HG02885 (cell line): ENCODE data around the gene PACSIN2.
"Not testable (repeated sequence)": the region's sequence is repeated elsewhere in the genome, so short reads cannot be mapped to it uniquely, and the experiment has no call there.

Experiments
- ATAC-seq: cut with Tn5 transposase; IDR thresholded peaks from one replicate; pipeline ENCODE4 v1.9.1; 2021; ENCODE audit warnings: mild to moderate bottlenecking; ENCODE audit not compliant: unreplicated experiment, poor library complexity

PACSIN2 gene

DNA sequence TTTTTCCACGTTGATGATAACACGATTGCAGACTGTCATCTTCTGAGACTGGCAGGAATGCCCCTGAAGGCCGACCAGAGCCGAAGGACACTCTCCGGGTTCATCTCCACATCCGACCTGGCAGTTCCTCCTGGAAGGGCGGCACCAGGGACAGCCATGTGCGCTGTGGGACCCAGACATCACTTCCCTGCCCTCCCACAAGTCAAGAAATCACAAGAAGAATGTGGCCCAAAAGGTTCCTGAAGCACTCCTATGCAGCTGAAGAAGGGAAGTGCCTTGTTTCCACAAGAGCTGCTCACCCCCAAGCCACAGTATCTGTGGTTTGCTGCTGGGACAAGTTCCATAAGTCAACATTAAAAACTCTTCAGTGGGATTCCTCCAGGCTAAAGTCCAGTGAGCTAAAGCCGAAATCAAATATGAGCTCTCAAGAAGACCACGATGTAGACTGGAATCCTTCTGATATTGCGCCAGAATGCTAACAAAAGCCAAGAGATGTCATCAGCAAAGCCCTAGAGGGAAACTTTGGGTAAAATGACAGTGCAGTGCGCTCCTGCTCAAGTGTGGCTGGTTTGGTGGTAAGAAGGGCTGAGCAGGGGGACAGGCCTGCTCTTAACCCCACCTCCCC, 21.2 kb downstream of the PACSIN2 start:
- ATAC-seq, result no peak

DNA sequence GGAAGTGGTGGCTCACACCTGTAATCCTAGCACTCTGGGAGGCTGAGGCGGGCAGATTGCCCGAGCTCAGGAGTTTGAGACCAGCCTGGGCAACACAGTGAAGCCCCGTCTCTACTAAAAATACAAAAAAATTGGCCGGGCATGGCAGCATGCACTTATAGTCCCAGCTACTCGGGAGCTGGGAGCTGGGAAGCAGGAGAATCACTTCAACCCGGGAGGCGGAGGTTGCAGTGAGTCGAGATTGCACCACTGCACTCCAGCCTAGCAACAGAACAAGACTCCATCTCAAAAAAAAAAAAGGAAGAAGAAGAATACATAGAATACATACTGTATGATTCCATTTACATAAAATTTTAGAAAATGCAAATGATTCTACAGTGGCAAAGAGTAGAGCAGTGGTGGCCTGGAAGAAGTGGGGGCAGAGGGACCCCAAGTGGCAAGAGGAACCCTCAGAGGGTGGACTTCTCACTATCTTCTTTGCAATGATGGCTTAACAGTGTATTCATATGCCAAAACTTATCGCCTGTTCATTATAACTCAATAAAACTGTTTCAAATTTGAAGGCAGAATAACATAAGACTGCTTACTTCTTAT, 22.0 kb downstream of the PACSIN2 start:
- ATAC-seq, result no peak

DNA sequence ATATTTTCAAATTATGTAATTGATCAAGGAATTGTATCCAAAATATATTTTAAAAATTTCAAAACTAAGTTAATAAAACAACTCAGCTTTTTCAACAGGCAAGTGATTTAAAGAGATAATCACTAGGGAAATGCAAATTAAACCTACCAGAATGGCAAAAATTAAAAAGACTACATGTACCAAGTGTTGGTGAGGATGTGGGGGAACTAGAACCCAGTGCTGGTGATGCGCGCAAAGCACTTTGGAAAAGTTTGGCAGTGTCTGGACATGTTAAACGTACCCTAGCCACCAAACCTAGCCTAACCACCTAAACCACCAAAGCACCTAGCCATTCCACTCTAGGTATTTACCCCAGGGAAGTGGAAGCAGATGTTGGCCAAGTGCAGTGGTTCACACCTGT, 22.9 kb downstream of the PACSIN2 start:
- ATAC-seq, result no peak

DNA sequence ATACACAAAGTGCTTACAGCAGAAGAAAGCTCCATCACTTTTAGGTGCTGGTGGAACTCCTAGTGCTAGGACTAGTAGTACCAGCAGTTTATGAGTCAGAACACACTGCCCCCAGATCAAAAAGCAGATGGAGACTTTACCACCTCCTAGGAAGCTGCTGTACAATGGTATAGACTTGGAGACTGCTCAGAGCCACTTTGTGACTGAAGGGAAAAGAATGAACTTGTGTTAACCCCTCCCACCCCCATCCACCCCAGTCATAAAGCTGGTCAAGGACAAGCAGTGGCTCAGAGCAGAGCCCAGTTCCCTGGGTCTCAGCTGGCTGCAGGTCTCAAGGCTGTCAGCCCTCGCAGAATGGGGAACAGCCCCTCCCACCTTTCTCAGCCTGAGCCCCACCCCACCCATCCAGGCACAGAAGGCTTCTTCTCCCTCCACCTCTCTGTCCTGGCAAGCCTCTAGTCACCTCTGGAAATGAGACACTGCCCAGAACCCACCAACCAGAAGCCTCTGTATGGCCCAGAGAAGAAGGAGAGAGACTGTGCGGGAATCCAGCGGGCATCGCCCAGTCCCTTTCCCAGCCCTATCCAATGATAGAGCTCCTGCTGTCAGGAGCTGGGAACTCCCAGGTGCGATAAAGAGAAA, 23.8 kb downstream of the PACSIN2 start:
- no peak for ATAC-seq

GRCh38 chr22:42990131-42990838, 24.7 kb downstream of the PACSIN2 start:
- ATAC-seq, result no peak

DNA sequence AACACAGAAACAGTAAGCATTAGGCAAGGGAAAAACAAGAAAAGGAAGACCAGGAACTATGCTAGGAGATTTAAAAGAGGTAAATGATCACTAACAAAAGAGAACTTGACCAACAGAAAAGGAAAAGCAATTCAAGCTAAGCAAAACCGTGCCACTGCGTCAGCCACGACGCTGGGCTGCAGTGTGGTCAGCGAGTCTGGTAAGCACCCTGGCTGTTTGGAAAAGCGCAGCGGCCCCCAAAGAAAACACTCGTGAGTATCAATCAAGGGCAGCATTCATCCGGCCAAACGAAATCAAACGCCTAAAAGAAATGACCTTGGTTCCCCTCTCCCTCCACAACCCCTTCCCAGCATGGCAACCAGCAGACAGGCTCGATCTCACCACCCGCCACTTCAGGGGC, 28.8 kb downstream of the PACSIN2 start:
- ATAC-seq, result no peak

DNA sequence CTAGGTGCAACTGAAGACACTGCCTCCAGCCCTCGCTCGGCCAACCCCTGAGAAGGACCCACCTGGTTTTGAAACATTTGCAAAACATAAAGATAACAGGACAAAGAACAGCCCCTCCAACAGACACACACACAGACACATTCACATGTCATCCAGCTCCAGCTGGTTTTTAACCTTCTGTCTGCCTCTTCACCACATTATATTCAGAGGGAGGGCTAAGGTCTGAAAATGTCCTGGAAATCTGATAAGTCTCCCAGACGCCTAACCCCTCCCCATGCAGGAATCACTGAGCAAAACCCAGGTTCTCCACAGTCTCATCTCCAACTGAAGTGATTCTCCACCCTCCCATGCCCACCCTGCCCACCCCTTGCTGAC, 29.4 kb downstream of the PACSIN2 start:
- ATAC-seq, result no peak

- ATAC-seq, result no peak
Measured at GRCh38 chr22:42984814-42985530, 30.0 kb downstream of the PACSIN2 start.

- ATAC-seq, result no peak
Measured at GRCh38 chr22:42984397-42984796, 30.6 kb downstream of the PACSIN2 start.

DNA sequence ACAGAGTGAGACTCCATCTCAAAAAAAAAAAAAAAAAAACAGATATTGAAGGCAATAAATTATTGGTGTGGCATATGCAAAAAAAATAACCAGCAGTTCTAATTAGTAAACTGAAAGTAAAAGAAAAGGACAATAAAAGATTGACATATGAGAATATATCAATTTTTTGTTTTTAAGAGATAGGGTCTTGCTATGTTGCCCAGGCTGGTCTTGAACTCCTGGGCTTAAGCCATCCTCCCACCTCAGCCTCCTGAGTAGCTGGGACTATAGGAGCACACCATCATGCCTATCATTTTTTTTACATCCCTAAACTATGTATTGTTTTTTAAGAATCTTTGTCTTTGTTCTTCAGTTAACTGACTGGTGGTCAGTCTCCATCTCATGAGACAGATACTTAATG, 31.5 kb downstream of the PACSIN2 start:
- no peak for ATAC-seq

DNA sequence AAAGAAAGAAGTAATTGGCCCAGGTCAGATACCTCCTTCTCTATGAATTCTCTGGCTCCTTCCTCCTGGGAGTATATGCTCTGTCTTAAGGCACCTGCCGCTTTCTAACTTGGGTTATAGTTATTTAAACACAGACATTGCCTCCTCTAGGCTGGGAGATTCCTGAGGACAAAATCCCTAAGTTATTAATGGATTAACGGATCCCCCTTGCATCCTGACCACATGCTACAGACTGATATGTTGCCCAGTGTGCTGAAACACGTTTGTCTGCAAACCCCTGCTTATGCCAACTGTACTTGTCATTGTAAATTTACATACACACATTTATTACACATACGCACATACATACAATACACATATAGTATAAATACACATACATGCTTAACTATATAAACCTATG, 35.3 kb downstream of the PACSIN2 start:
- ATAC-seq, result no peak

- ATAC-seq, result no peak
Measured at GRCh38 chr22:42978453-42979103, 36.4 kb downstream of the PACSIN2 start.

GRCh38 chr22:42977569-42977968, 37.4 kb downstream of the PACSIN2 start:
- no peak for ATAC-seq

DNA sequence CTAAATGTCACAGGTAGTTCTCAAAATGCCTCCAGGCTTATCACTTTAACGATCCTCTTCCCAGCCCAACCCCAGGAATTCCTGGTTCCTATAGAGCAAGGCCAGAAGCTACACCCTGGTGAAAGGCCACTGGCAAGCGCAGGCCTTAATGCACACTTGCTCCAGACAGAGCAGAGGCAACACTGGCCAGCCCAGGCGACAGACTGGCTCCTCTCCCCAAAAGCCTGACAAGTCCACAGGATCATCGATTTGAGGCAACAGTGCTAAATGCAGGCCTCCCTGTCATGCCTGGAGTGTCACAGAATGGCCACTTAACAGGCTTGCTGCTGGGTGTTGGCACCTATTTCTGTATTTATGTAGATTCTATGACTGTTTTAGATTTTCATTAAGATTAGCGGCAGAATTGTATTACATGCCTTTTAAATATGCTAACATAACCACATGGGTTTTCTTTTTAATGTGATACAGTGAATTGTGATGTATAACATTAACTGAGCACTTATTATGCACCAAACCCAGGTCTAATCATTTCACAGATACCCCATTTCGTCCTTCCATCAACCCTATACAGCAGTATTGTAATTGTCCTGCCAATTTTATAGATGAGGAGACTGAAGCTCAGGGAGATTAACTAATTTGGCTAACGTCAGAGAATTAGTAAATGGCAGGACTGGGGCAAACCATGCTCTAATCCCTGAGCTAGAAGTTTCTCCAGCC, 38.6 kb downstream of the PACSIN2 start:
- no peak for ATAC-seq

DNA sequence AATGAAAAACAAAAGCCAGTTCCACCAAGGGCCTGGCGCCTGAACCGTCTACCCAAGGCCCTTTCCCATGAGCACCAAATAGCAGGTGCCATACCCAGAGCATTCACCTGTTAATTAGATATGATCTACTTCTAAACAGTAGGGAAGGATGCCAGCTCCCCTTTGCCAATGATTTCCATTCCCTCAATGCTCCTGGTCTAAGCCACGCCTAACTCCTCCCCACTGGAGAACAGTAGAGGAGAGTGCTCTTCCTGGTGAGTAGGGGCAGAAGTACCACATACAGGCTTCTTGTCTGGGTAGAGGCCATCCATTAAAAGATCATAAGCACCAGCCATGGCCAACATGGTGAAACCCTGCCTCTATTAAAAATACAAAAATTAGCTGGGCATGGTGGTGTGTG, 40.7 kb downstream of the PACSIN2 start:
- ATAC-seq, result no peak

DNA sequence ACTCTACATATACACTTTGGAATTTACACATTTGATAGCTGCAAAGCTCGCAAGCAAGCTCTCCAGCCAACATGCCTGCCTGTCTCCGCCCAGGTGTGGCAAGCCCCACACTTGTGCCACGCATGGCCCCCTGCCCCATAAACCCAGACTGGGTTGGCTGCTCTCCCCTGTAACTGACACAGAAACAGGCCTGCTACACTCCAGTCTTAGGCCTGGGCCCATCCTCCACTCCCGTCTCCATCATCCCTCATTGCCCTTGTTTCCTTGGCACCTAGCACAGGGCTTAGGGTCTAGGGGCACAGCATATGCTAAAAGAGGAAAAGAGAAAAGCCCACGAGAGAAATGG, 41.4 kb downstream of the PACSIN2 start:
- ATAC-seq, result no peak

DNA sequence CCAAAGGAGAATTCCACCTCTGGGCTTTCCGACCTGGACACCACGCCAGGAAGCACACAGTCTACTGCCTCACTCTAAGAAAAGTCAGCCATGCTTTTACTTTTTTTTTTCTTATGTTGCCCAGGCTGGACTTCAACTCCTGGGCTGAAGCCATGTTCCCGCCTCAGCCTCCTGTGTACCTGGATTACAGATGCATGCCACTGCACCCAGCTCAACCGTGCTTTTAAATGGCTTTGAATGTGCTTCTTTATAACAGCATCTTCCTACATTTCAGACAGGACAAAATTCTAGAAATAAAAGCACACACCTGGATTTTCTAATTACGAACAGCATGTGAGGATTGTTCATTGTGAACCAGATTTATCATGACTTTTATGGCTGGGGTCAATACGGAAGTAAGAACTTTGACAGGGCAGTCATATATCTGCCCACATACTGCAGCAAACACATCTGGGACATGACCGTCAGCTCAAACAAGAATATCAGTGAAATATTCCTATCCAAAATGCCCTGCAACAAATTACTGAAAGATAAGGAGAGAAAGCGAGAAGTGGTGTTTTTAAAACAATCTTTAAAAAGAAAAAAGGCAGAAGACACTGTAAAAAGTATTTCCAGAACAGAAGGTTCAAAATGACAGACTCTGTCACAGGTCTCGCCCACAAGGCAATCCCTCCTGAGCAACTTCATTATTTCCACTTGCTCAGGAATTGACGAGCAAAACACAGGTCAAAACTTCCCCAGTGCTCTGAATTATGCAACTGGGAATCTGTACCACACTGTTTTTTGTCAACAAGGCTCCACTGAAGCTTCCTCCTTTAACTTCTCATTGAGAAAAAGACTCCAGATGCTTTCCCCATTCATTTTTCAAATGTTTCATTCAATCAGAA, 42.1 kb downstream of the PACSIN2 start:
- ATAC-seq, result no peak

- not testable (repeated sequence) for ATAC-seq
Measured at GRCh38 chr22:42971473-42971860, 43.5 kb downstream of the PACSIN2 start.

- no peak for ATAC-seq
Measured at GRCh38 chr22:42970029-42970428, 44.9 kb downstream of the PACSIN2 start.
